Coronary artery (tissue), 2 donors: ENCODE measurements around the gene FUZ.

Experiments used
- DNase-seq: peaks from one replicate; pipeline ENCODE4 v3.0.0-alpha.2; 2017; ENCODE audit warnings: low spot score
- H3K27ac ChIP-seq, 2 donors: fragments of 200-600 bp; sonication (generic); one replicate each; pipeline ENCODE4 v1.5.1; 2016 to 2019
- H3K4me3 ChIP-seq: fragments of 200-600 bp; sonication (generic); 2 replicates; pipeline ENCODE4 v1.5.1; 2016; ENCODE audit warnings: mild to moderate bottlenecking, moderate library complexity
- TF ChIP-seq, protein P1 (sequence below): fragments of 200-600 bp; sonication (generic); IDR thresholded peaks from one replicate; pipeline ENCODE4 v1.5.1; 2019; ENCODE audit warnings: antibody characterized with exemption

FUZ gene

DNA sequence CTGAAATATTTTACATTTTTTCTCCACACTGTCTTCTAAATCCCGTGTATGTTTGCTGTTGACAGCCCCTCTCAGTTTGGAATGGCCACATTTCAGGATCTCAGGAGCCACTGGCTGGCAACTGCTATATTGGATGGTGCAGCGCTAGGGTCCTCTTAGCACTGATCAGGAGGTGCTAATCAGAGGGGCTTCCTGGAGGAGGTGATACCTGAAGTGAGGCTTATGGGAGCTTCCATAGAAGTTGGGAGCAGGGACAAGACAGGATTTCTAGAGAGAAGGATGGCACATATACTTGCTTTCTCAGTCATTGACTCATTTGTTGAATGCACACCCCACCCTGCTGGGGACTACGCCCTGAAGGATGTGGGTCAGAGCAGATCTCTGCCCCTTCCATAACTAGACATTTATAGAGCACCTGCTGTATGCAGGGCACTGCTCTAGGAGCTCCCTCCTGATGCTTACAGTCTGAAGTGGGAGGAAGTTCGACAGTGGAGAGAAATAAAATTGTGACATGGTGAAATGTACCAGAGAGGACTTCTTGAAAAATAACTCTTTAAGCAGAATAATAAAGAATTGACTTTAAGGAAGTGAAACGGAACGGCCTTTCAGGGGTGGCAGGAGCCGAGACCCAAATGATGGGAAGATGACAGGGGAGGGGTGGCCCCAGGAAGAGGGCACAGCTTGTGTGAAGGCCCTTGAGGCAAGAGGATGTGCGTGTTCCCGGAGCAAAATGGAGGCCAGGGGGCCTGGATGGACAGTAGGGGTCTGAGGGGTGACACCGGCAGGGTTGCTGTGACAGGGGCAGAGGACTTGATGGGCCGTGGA, 33.1 kb downstream of the FUZ start:
- Histone ChIP-seq H3K27ac (peak overlapping the region in 1 of 2 donors; percentile 31), H3K4me3 (no peak overlapping the region)
- DNase-seq, result no peak
- TF ChIP-seq, protein P1, sequence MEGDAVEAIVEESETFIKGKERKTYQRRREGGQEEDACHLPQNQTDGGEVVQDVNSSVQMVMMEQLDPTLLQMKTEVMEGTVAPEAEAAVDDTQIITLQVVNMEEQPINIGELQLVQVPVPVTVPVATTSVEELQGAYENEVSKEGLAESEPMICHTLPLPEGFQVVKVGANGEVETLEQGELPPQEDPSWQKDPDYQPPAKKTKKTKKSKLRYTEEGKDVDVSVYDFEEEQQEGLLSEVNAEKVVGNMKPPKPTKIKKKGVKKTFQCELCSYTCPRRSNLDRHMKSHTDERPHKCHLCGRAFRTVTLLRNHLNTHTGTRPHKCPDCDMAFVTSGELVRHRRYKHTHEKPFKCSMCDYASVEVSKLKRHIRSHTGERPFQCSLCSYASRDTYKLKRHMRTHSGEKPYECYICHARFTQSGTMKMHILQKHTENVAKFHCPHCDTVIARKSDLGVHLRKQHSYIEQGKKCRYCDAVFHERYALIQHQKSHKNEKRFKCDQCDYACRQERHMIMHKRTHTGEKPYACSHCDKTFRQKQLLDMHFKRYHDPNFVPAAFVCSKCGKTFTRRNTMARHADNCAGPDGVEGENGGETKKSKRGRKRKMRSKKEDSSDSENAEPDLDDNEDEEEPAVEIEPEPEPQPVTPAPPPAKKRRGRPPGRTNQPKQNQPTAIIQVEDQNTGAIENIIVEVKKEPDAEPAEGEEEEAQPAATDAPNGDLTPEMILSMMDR, result no peak

DNA sequence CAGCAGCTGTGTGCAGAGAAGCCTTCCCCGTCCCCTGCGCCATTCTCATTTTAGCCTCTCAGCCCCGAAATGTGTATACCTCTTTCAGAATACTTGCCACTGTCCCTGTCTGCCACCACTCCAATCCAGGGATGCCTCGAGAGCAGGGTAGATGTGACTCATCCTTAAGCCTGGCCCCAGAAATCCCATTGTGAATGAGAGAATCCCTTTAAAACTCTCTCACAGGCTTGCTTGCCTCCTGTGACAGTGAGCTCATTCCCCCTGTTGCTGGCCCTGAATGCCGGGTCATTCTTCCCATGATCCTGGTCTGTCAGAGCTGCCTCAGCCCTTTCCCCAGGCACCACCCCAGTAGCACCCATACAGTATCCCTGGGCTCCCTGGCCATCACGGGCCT, 36.7 kb downstream of the FUZ start:
- Histone ChIP-seq H3K27ac (no peak overlapping the region), H3K4me3 (no peak overlapping the region)
- no peak for DNase-seq
- TF ChIP-seq, protein P1, result no peak

DNA sequence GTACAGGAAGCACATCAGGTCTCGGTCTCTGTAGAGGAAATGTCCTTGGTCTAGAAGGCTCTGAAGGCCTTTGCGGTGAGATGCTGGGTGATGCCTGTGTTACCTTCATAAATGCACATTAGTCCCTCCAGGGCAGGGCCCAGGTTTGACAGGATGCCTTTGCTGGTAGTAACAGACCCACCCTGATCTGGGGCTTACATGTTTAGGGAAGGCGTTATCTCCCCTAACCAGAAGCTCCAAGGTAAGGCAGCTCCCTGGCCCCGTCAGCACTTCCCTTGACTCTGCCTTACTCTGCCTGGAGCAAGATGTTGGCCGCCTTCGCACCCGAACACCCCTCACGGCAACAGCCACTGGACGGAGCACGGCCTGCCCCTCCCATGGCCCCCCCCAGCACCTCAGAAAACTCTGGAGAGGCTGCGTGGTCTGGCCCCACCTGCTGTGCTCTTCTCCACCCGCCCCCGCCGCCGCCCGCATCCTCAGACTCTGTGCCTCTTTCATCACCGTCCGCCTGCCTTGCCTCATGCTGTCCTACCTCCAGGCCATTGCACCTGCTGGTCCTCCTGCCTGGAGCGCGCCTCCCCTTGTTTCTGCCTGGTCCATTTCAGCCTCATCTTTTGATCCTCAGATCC, 37.2 kb downstream of the FUZ start:
- Histone ChIP-seq H3K27ac (no peak overlapping the region), H3K4me3 (no peak overlapping the region)
- TF ChIP-seq, protein P1, result no peak
- DNase-seq, result no peak

DNA sequence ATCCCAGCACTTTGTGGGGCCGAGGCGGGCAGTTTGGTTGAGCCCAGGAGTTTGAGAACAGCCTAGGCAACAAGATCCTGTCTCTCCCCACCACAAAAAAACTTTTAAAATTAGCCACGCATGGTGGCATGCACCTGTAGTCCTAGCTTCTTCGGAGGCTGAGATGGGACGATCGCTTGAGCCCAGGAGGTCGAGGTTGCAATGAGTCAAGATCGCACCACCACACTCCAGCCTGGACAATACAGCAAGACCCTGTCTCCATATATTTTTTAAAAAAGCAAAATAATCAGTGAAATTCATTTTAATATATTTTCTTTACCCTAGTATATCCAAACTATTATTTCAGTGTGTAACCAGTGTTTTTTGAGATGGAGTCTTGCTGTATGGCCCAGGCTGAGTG, 38.1 kb downstream of the FUZ start:
- H3K27ac ChIP-seq, result no peak overlapping the region
- H3K4me3 ChIP-seq, result no peak overlapping the region
- TF ChIP-seq, protein P1, result no peak
- DNase-seq, result no peak

DNA sequence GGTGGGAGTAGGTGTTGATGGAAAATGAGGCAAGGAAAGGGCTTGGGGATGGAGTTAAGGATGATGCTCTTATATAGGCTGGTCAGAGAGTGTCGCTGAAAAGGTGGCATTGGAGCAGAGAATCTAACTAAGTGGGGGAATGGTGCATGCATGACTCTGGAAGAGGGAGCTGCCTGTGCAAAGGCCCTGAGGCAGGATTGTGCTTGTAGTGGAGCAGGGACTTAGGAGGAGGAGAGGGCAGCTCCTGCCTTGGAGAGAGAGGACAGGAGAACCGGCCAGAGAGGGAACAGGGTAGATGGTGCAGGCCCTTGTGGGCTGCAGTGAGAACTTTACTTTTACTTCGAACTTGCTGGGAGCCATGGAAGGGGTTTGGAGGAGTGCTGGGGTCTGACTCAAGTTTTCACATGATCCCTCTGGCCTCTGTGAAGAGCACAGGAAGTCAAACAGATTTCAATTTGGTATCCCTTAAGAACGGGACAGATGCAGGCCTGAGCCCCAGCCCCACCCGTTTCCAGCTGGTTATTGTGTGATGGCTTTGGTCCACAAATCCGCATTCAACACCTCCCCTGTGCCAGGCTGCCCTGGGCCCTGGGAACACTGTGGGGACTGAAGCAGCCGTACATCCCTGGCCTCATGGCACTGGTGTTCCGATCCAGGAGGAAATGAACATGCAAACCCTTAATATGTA, 39.3 kb downstream of the FUZ start:
- Histone ChIP-seq H3K4me3 (no peak overlapping the region), H3K27ac (no peak overlapping the region)
- DNase-seq, result no peak
- TF ChIP-seq, protein P1, result no peak

DNA sequence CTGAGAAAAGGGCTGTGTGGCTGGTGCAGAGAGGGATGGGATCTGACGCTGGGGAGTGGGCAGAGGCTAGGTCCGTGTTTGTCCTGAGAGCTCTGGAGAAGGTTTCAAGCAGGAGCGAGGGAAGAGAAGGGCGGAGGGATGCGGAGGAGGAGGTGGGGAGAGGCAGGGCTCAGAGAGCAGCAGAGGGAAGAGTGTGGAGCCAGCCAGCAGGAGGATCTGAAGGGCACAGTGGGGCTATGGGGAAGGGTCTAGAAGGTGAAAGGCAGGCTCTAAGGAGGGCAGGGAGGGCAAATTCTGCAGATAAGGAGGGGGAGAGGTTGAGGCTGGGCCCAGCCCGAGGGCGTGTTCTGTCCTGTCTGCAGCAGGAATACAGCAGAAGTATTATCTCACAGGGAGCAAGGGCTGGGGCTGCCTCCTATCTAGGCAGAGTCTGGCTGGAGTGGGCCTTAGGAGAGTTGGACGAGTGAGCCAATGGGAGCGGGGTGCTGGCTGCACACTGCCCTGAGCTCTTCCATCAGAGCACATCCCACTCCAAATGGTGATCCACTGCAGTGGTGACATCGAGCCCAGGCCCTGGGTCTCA, 40.2 kb downstream of the FUZ start:
- DNase-seq, result no peak
- TF ChIP-seq, protein P1, result no peak
- Histone ChIP-seq H3K27ac (no peak overlapping the region), H3K4me3 (no peak overlapping the region)
